Upper lobe of left lung (tissue), 6 donors: Measurements from ENCODE around the gene PHACTR1. TPM values are rescaled to one million over a fixed set of nuclear protein-coding genes. Genes with fewer than 3 reads are reported as not detected.

Experiments used
- ATAC-seq, 2 donors: fragments of 200-7000 bp; cut with Tn5 transposase; one replicate each; pipeline ENCODE4 v1.9.1; 2022; ENCODE audit warnings: mild to moderate bottlenecking in 2 of 2, moderate library complexity in 2 of 2; ENCODE audit not compliant: low FRiP score in 2 of 2
- DNase-seq, 2 donors: peaks; one replicate each; pipeline ENCODE4 v3.0.0-alpha.2; 2019 to 2020
- H3K27ac ChIP-seq, 4 donors: fragments of 200-600 bp; sonication (generic); one replicate each; pipeline ENCODE4 v1.5.1; 2016 to 2019
- H3K27me3 ChIP-seq, 4 donors: fragments of 200-600 bp; sonication (generic); one replicate each; pipeline ENCODE4 v1.5.1; 2017 to 2019
- H3K36me3 ChIP-seq, 4 donors: fragments of 200-600 bp; sonication (generic); one replicate each; pipeline ENCODE4 v1.5.1; 2016 to 2019
- H3K4me1 ChIP-seq, 4 donors: fragments of 200-600 bp; sonication (generic); one replicate each; pipeline ENCODE4 v1.5.1; 2018 to 2019
- H3K4me3 ChIP-seq, 4 donors: fragments of 200-600 bp; sonication (generic); one replicate each; pipeline ENCODE4 v1.5.1; 2017 to 2019; ENCODE audit warnings: mild to moderate bottlenecking in 2 of 4, moderate library complexity in 1 of 4
- H3K9me3 ChIP-seq, 4 donors: fragments of 200-600 bp; sonication (generic); one replicate each; pipeline ENCODE4 v1.5.1; 2018 to 2019
- CTCF ChIP-seq, 6 experiments: fragments of 450-650 bp in 4 of 6; fragments of 200-600 bp in 2 of 6; sonication (generic) in 2 of 6; IDR thresholded peaks; one replicate each; pipeline ENCODE4 v1.5.1; 2016 to 2019; ENCODE audit warnings: antibody characterized with exemption in 6 of 6
- EP300 ChIP-seq, 4 donors: sonication (generic); formaldehyde crosslinking; IDR thresholded peaks; one replicate each; pipeline ENCODE4 v1.5.1; 2017; ENCODE audit warnings: antibody characterized with exemption in 4 of 4, control low read depth in 2 of 4
- POLR2A ChIP-seq, 4 donors: fragments of 450-650 bp; IDR thresholded peaks; one replicate each; pipeline ENCODE4 v1.5.1; 2016 to 2017; ENCODE audit warnings: antibody characterized with exemption in 4 of 4, mild to moderate bottlenecking in 2 of 4
- POLR2AphosphoS5 ChIP-seq, 2 donors: sonication (generic); formaldehyde crosslinking; IDR thresholded peaks; one replicate each; pipeline ENCODE4 v1.5.1; 2017; ENCODE audit warnings: antibody characterized with exemption in 2 of 2
- WGBS, 2 donors: methylation state at CpG; one replicate each; pipeline ENCODE4 v1.1.5; 2017 to 2018; 5-methylcytosine and 5-hydroxymethylcytosine counted together
- total RNA-seq, 6 donors: library from RNA; depleted of rRNA in 4 of 6; stranded (reverse); fragments of >200 nt in 4 of 6; gene quantifications; one replicate each; pipeline versions ENCODE4 v1.1.0 to v1.2.1, GENCODE V29; 2016 to 2021
- donor health status: DM: no; HTN: no; CAD: no; lungs with moderate emphysema.
- donor health status: DM: no; HTN: yes; CAD: no; lungs with severe emphysema.

PHACTR1 gene
- total RNA-seq, 6 donors from 2014 or later: 63.2 to 121 (median 90.9) TPM

- Histone ChIP-seq H3K4me3 (no peak overlapping the region), H3K9me3 (no peaks in the 10 kb centered on the region), H3K27me3 (no peaks in the 10 kb centered on the region), H3K36me3 (no peaks in the 10 kb centered on the region), H3K27ac (no peak overlapping the region), H3K4me1 (peaks cover 0 to 7% (median 1%) of the 10 kb centered on the region in 4 donors)
- DNase-seq (no peak), ATAC-seq (no peak)
- TF ChIP-seq POLR2A (IDR thresholded peaks at IDR 0.05): no peak
- no peak for TF ChIP-seq POLR2AphosphoS5 (IDR thresholded peaks at IDR 0.05)
- no peak for TF ChIP-seq EP300 (IDR thresholded peaks at IDR 0.05)
- TF ChIP-seq CTCF (IDR thresholded peaks at IDR 0.05): no peak
- 73 to 77% methylated on average over 2 of the region's 2 CpGs for WGBS, 2 donors
Observed at GRCh38 chr6:13175087-13175486, 458.5 kb downstream of the PHACTR1 start.

DNA sequence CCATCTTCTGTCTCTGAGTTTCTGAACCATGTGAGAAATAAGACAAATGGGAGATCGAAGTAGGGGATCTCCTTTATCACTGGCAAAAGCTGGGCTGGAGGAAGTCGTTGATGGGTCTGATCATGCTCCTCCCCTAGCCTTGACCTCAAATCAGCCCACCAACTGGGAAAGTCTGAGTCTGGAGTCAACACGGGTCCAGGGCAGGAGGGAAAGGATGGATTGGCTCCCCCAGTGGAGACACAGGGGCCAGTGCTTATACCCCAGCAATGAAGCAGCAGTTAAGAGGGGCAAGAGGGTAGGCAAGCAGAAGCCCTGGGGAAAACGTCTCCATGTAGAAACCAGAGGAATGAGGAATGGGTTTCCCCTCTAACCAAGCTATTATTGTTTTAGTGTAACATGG lies 459.2 kb downstream of the PHACTR1 start:
- TF ChIP-seq POLR2A (IDR thresholded peaks at IDR 0.05) (no peak), CTCF (IDR thresholded peaks at IDR 0.05) (no peak)
- 69 to 71% methylated on average over 4 of the region's 4 CpGs for WGBS, 2 donors
- Histone ChIP-seq H3K27ac (no peak overlapping the region), H3K27me3 (no peaks in the 10 kb centered on the region), H3K4me3 (no peak overlapping the region), H3K9me3 (no peaks in the 10 kb centered on the region), H3K36me3 (no peaks in the 10 kb centered on the region), H3K4me1 (peaks cover 0 to 7% (median 1%) of the 10 kb centered on the region in 4 donors)
- DNase-seq (no peak), ATAC-seq (no peak)

DNA sequence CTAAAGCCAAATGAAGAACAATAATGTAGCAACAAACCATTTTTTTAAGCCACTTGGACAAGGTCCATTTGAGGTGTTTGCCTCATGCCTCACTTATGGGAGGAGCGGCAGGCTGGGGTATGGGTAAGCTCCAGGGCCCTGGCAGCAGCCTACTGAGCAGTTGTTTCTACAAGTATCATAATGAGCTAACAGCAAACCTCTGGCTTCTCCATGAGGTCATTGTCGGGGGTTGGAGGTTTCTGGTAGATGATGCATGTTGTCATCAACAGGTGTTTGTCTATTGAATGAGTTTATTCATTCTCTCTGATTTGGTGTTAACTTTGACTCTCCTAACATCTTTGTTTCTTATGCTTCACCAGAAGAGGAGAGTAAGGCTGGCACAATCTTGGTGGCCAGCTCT lies 461.1 kb downstream of the PHACTR1 start:
- 94 to 97% methylated on average over 2 of the region's 2 CpGs for WGBS, 2 donors
- ATAC-seq: no peak
- Histone ChIP-seq H3K27ac (no peak overlapping the region), H3K4me1 (peaks cover 0 to 7% (median 1%) of the 10 kb centered on the region in 4 donors), H3K27me3 (no peaks in the 10 kb centered on the region), H3K36me3 (peaks cover 0 to 2% (median 1%) of the 10 kb centered on the region in 4 donors), H3K4me3 (no peak overlapping the region), H3K9me3 (no peaks in the 10 kb centered on the region)
- TF ChIP-seq EP300 (IDR thresholded peaks at IDR 0.05) (no peak), POLR2A (IDR thresholded peaks at IDR 0.05) (no peak), POLR2AphosphoS5 (IDR thresholded peaks at IDR 0.05) (no peak), CTCF (IDR thresholded peaks at IDR 0.05) (no peak)
- no peak for DNase-seq

DNA sequence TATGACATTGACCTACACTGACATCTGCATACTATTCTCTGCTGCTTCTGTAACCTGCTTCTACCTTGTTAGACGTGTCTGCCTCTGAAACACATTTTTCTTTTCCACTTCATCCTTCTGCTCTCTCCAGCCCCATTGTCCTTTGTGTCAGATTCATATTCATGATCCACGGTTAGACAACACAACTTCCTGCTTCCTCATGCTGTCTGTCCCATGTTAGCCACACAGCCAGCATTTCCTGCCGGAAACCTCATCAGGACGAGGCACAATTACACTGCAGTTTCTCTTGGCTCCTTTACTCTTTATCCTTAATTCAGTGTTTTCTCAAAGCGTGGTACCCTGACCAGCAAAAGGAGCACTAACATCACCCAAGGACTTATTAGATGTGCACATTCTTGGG lies 461.5 kb downstream of the PHACTR1 start:
- Histone ChIP-seq H3K9me3 (no peaks in the 10 kb centered on the region), H3K27ac (no peak overlapping the region), H3K27me3 (no peaks in the 10 kb centered on the region), H3K36me3 (peaks cover 0 to 7% (median 3%) of the 10 kb centered on the region in 4 donors), H3K4me1 (peaks cover 0 to 7% (median 1%) of the 10 kb centered on the region in 4 donors), H3K4me3 (no peak overlapping the region)
- WGBS, 2 donors: 45 to 51% methylated on average over 4 of the region's 5 CpGs
- DNase-seq (no peak), ATAC-seq (no peak)
- TF ChIP-seq POLR2A (IDR thresholded peaks at IDR 0.05) (no peak), EP300 (IDR thresholded peaks at IDR 0.05) (no peak), POLR2AphosphoS5 (IDR thresholded peaks at IDR 0.05) (no peak), CTCF (IDR thresholded peaks at IDR 0.05) (no peak)

DNA sequence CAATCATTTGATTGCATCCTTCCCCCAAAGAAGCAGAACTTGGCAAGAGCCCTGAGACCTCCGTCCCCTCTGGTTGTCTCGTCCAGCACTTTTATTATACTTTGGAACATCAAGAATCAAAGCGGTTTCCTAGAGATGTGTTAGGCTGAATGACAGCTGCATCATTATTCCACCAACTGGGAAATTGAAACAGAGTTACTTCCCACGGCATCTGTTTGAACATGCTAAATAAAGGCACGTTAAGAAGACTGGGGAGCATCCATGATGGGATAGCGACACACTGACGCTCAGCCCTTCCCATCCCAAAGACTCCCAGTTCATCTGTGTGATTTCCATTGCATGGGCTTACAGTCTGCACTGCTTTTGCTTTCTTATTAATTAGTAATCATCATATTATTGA lies 464.0 kb downstream of the PHACTR1 start:
- Histone ChIP-seq H3K4me3 (no peak overlapping the region), H3K4me1 (peaks cover 0 to 7% (median 1%) of the 10 kb centered on the region in 4 donors), H3K27me3 (no peaks in the 10 kb centered on the region), H3K27ac (no peak overlapping the region), H3K9me3 (no peaks in the 10 kb centered on the region), H3K36me3 (peaks cover 0 to 16% (median 9%) of the 10 kb centered on the region in 4 donors)
- DNase-seq (no peak), ATAC-seq (no peak)
- 68 to 89% methylated on average over 7 of the region's 7 CpGs for WGBS, 2 donors
- no peak for TF ChIP-seq CTCF (IDR thresholded peaks at IDR 0.05)
